ENCODE results near the gene MAP6. TPM values are rescaled to one million over a fixed set of nuclear protein-coding genes. Genes with fewer than 3 reads are reported as not detected.

The MAP6 gene
- total RNA-seq, 2 donors from 2014 or later = 6.3 to 8.1 TPM

DNA sequence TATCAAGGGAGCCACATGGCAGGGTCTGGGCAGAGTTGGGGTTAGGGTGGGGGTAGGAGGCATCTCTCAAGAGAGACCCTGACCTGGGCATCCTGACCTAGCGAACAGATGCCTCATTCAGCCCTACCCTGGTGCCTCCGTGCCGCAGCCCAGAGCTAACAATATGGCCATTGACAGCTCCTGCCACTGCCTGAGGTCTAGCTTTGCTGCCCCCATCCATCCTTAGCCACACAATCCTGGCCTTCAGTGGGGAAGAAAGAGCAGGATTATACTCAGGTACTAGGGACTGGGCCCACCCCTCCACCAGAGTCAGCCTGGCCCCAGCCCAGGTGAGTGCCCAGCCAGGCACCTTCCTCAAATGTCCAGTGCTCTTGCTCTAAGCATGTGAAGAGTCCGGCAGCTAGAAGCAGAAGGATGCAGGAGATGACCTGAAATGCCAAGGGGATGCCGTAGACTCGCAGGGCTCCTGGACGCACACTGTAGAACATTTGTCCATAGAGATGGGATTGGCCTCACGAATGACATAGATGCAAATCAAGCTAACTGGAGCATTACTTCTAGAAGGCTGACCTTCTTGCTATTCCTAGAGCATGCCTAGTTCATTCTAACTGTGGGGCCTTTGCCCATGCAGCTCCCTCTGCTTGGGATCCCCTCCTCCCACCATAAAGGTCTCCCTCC, 120.1 kb downstream of the MAP6 start:
- Histone ChIP-seq H3K27ac (no peak overlapping the region), H3K36me3 (no peaks in the 10 kb centered on the region), H3K9me3 (no peaks in the 10 kb centered on the region), H3K4me1 (peaks cover 0 to 13% of the 10 kb centered on the region in 2 donors), H3K4me3 (no peak overlapping the region), H3K27me3 (no peaks in the 10 kb centered on the region)
- TF ChIP-seq, protein P1, sequence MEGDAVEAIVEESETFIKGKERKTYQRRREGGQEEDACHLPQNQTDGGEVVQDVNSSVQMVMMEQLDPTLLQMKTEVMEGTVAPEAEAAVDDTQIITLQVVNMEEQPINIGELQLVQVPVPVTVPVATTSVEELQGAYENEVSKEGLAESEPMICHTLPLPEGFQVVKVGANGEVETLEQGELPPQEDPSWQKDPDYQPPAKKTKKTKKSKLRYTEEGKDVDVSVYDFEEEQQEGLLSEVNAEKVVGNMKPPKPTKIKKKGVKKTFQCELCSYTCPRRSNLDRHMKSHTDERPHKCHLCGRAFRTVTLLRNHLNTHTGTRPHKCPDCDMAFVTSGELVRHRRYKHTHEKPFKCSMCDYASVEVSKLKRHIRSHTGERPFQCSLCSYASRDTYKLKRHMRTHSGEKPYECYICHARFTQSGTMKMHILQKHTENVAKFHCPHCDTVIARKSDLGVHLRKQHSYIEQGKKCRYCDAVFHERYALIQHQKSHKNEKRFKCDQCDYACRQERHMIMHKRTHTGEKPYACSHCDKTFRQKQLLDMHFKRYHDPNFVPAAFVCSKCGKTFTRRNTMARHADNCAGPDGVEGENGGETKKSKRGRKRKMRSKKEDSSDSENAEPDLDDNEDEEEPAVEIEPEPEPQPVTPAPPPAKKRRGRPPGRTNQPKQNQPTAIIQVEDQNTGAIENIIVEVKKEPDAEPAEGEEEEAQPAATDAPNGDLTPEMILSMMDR (IDR thresholded peaks at IDR 0.05) = no peak
- DNase-seq (ENCODE audit: low spot score) = no peak

DNA sequence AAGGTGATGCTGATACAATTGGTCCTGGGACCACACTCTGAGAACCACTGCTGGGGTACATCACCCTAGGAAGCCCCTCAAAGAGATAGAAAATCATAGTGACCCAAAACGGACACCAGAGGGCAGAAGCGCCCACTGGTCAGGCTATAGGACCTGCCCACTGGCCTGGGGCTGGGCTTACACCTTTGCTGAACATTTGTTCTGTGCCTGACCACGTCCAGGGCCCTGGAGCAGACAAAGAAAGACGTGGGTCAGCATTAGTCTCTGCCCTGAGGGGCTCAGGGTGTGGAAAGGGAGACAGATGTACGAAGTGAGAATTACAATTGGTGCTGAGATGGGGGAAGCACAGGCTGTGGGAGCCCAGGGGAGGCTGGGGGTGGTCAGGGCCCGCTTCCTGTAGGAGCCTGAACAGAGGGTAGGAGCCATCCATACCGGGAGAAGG, 121.2 kb downstream of the MAP6 start:
- no peaks in the 10 kb centered on the region for H3K27me3 ChIP-seq
- no peak overlapping the region for H3K4me3 ChIP-seq
- TF ChIP-seq, protein P1 (IDR thresholded peaks at IDR 0.05) = peak; percentile 77 to 95
- H3K36me3 ChIP-seq = no peaks in the 10 kb centered on the region
- H3K27ac ChIP-seq = no peak overlapping the region
- no peaks in the 10 kb centered on the region for H3K9me3 ChIP-seq
- DNase-seq (ENCODE audit: low spot score) = peak; percentile 86
- H3K4me1 ChIP-seq = peaks cover 0 to 8% of the 10 kb centered on the region in 2 donors

DNA sequence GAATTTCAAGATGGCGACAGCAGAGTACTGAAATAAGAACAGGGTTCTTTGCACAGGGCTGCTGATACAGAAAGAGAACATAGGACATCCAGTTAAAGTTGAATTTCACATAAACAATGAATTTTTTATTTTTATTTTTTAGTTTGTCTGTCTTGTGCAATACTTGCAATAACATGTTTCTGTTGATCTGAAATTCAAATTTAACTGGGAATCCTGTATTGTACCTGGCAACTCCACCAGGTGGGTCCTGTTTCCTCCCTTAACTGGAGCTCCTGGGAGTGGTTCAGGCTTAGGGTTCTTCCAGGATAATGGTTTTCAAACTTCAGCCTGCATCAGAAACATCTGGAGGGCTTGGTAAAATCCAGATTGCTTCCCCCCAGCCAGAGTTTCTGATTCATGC, 121.7 kb downstream of the MAP6 start:
- Histone ChIP-seq H3K36me3 (no peaks in the 10 kb centered on the region), H3K4me1 (peaks cover 0 to 8% of the 10 kb centered on the region in 2 donors), H3K9me3 (no peaks in the 10 kb centered on the region), H3K27ac (no peak overlapping the region), H3K27me3 (no peaks in the 10 kb centered on the region), H3K4me3 (no peak overlapping the region)
- DNase-seq (ENCODE audit: low spot score) = no peak
- TF ChIP-seq, protein P1 (IDR thresholded peaks at IDR 0.05) = no peak

DNA sequence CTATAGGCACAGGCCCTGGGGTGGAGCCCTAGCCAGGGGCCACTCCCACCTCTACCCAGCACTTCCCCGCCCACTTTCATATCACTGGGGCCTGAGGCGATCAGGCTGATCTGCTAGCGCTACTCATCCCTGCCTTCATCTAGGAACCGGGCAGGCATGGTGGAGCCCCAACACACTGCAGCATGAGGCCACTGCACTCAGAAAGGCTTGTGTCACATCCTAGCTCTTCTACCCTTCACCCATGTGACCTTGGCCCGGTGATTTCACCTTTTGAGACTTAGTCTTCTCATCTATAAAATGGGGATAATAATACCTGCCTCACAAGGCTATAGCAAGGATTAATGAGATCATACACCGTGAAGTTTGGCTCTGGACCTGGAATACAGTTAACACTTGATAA, 125.0 kb downstream of the MAP6 start:
- no peaks in the 10 kb centered on the region for H3K9me3 ChIP-seq
- peaks cover 0 to 8% of the 10 kb centered on the region in 2 donors for H3K4me1 ChIP-seq
- H3K27ac ChIP-seq = no peak overlapping the region
- H3K4me3 ChIP-seq = no peak overlapping the region
- no peaks in the 10 kb centered on the region for H3K27me3 ChIP-seq
- TF ChIP-seq, protein P1 (IDR thresholded peaks at IDR 0.05) = no peak
- no peaks in the 10 kb centered on the region for H3K36me3 ChIP-seq
- no peak for DNase-seq (ENCODE audit: low spot score)

DNA sequence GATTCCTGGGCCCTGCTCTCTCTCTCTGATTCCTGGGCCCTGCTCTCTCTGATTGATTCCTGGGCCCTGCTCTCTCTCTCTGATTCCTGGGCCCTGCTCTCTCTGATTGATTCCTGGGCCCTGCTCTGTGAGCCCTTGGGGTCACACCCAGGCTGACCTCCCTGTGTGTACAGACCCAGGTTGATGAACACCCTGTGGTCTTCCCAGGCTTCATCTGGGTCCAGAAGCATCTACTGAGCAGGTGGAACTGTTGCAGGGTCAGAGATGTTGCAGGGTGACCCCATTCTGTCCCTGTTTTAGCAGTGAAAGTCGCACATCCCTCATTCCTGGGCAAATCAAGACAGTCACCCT, 126.8 kb downstream of the MAP6 start:
- TF ChIP-seq, protein P1 (IDR thresholded peaks at IDR 0.05) = no peak
- Histone ChIP-seq H3K9me3 (no peaks in the 10 kb centered on the region), H3K36me3 (no peaks in the 10 kb centered on the region), H3K4me3 (no peak overlapping the region), H3K27ac (no peak overlapping the region), H3K4me1 (no peaks in the 10 kb centered on the region), H3K27me3 (no peaks in the 10 kb centered on the region)
- no peak for DNase-seq (ENCODE audit: low spot score)

Measured in right atrium auricular region (tissue), 2 donors.